GM04504 (cell line): ENCODE measurements around the gene COX6A2.
A peak's percentile ranks its signal among the peaks of the same experiment; 100 is the strongest.

Experiments used
- DNase-seq: peaks from one replicate; pipeline ENCODE4 v3.0.0-alpha.2; 2012; ENCODE audit warnings: low read depth

COX6A2 gene

GRCh38 chr16:31409433-31409832, 18.7 kb downstream of the COX6A2 start:
- DNase-seq = peak; percentile 24

GRCh38 chr16:31407406-31407805, 20.8 kb downstream of the COX6A2 start:
- DNase-seq = no peak

GRCh38 chr16:31404353-31405064, 23.7 kb downstream of the COX6A2 start:
- no peak for DNase-seq

DNA sequence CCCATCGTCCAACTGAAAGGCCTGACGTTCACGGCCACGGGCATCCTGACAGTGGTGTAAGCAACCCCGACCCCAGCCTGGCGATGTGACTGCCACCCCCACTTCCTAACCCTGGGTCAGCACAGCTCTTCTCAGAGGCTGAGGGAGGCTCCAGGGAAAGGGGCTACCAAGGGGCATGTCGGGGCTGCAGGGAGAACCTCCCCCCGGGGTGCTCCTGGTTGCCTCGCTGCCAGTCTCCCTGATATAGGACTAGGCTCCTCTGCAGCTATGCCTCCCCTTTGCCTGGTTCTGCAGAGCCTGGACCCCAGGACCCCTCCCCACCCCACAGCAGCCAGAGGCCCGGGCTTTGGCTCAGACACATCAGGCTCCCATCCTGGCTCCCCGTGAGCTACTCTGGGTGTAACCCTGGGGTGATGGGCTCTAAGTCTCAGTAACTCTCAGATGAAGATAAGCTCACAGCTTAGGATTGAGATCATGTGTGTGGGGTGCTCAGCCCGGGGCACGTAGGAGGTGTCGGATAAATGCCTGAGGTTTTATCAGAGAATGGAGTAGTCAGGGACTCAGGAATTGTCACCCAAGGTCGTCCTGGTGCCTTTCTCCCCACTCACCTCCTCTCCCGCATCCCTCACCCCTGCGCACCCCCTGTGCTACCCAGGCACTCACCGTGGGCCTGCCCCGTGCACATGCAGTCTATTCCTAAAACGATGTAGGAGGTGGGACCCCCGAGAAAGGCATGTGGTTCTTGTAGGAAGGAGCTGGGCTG, 24.4 kb downstream of the COX6A2 start:
- no peak for DNase-seq

DNA sequence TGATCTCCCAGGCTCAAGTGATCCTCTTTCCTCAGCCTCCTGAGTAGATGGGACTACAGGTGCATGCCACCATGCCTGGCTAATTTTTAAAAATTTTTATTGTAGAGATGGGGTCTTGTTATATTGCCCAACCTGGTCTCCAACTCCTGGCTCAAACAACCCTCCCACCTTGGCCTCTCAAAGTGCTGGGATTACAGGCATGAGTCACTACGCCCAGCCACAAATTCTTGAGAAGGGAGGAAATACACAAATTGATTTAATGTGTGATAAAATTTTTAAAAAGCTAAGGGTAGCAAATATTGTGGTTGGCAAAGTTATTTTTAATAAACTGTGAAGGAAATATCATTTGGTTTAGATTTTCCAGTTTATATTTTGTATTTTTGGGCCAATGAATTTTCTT, 25.5 kb downstream of the COX6A2 start:
- no peak for DNase-seq

DNA sequence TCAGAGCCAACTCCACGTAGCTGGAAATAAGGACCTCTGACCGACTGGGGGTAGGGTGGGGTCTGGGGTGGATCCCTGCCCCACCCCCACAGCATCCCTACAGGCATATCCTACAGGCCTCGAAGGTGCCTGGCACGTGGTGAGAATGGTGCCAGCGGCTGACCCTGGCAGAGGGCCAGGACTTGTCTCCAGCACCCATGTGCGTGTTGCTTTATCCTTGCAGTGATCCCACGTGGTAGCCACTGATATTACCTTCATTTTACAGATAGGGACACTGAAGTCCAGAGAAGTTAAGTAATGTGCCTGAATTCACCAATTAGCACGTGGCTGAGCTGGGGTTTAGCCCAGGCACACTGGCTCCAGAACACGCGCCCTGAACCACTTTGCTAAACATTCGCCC, 26.7 kb downstream of the COX6A2 start:
- DNase-seq = no peak

GRCh38 chr16:31400191-31400590, 28.0 kb downstream of the COX6A2 start:
- DNase-seq = no peak

GRCh38 chr16:31397701-31398100, 30.5 kb downstream of the COX6A2 start:
- DNase-seq = no peak

GRCh38 chr16:31397096-31397660, 31.0 kb downstream of the COX6A2 start:
- DNase-seq = no peak

DNA sequence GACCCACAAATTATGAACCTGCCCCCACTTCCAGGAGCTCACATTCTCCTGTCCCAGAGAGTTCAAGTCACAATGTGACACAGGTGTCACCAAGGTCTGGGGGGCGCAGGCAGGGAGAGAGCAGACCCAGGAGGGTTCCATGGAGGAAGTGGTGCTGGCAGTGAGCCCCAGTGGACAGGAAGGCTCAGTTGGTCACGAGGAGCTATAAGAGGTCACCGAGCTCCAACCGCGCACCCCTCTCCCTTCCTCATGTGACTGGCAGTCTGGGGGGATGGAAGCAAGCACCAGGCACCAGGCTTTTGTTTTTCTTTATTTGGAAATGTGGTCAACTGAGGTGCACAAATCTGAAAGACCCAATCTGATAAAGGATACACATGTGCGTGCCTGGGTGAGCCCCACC, 32.5 kb downstream of the COX6A2 start:
- no peak for DNase-seq

- DNase-seq = no peak
Measured at GRCh38 chr16:31393056-31393455, 35.1 kb downstream of the COX6A2 start, which contains the start of gene ITGAD. TSS of gene ITGAD (plus strand) at chr16:31393335. CDS start at chr16:31393361, 26 bp downstream.

- DNase-seq = no peak
Measured at GRCh38 chr16:31390504-31391041, 37.6 kb downstream of the COX6A2 start.

- DNase-seq = no peak
Measured at GRCh38 chr16:31388535-31388934, 39.6 kb downstream of the COX6A2 start.

DNA sequence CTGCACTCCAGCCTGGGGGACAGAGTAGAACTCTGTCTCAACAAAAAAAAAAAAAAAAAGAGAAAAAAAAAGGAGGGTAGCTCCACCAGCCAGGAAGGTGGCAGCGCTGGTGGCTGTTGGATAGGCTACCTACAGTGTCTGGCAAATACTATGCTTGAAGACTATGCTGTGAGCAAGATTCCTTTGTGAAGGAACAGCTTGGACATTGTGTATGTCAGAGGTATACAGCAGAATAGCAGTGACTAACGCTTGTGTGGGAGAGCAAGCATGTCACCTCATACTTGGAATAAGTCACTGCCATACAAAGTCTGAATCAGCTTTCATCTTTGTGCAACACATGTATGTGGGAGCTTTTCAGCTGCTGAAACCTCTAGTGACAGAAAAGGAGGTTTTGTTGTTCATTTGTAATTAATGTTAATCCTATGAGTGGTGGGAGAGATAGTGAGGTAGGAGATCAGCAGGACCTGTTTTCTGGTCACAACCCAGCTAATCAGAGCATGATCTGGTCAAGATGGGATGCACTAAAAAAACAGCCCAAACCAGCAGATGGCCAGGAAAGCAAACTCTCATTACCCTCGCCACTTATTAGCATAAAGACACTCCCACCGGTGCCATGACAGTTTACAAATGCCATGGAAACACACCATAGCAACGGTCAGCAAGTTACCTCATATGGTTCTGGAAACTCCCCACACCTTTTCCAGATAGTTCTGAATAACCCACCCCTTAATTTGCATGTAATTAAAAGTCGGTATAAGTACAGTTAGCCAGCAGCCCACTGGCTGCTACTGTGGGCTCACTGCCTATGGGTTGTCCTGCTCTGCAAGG, 41.8 kb downstream of the COX6A2 start:
- DNase-seq = no peak

GRCh38 chr16:31385680-31386079, 42.5 kb downstream of the COX6A2 start:
- DNase-seq = no peak

- peak; percentile 17 for DNase-seq
Measured at GRCh38 chr16:31382485-31383161, 45.5 kb downstream of the COX6A2 start.

GRCh38 chr16:31380201-31380600, 48.0 kb downstream of the COX6A2 start:
- DNase-seq = no peak
